H1 (cell line): ENCODE results near the gene DHCR24. TPM values are rescaled to one million over a fixed set of nuclear protein-coding genes. Genes with fewer than 3 reads are reported as not detected.

Experiments
- CTCF ChIA-PET: fragments of 300-600 bp; sonication (Branson Sonifier 250); formaldehyde crosslinking; loops from one replicate; lab custom pipeline; 2021; ENCODE audit not compliant: partially characterized antibody; lab: Charles Lee
- POLR2A ChIA-PET: fragments of 300-600 bp; sonication (Branson Sonifier 250); formaldehyde crosslinking; loops from one replicate; lab custom pipeline; 2021; ENCODE audit warnings: inconsistent platforms; ENCODE audit not compliant: partially characterized antibody; lab: Charles Lee
- DNase-seq, 2 experiments: peaks; one replicate each; pipeline versions ENCODE4 v3.0.0 to v3.0.0-alpha.2; 2010 to 2022; ENCODE audit warnings: low spot score in 2 of 2, low read depth in 1 of 2, mixed read lengths in 1 of 2
- FAIRE-seq: peaks from 2 replicates; lab custom pipeline; 2011; peaks lifted over from hg19 to GRCh38; lab: Jason Lieb, UNC
- H2AFZ ChIP-seq: 2 replicates; pipeline ENCODE4 v1.8.1; 2012; ENCODE audit warnings: low read length, inconsistent platforms
- H2AK5ac ChIP-seq: 2 replicates; pipeline ENCODE4 v1.6.1; 2013; ENCODE audit warnings: low read depth, low read length
- H2BK120ac ChIP-seq: replicated peaks from 2 replicates; pipeline ENCODE3; 2013; ENCODE audit warnings: low read depth, low read length, inconsistent platforms
- H2BK12ac ChIP-seq: 2 replicates; pipeline ENCODE4 v1.6.1; 2013; ENCODE audit warnings: low read depth, low read length
- H2BK15ac ChIP-seq: 2 replicates; pipeline ENCODE4 v1.6.1; 2013; ENCODE audit warnings: low read length
- H2BK20ac ChIP-seq: 2 replicates; pipeline ENCODE4 v1.6.1; 2013; ENCODE audit warnings: low read length
- H2BK5ac ChIP-seq: 2 replicates; pipeline ENCODE4 v1.6.1; 2013; ENCODE audit warnings: low read depth, low read length
- H3K14ac ChIP-seq: 2 replicates; pipeline ENCODE4 v1.6.1; 2013; ENCODE audit warnings: inconsistent platforms; ENCODE audit not compliant: insufficient read length
- H3K18ac ChIP-seq: 2 replicates; pipeline ENCODE4 v1.6.1; 2013; ENCODE audit warnings: low read length; ENCODE audit errors: extremely low read depth
- H3K23ac ChIP-seq: 2 replicates; pipeline ENCODE4 v1.6.1; 2013; ENCODE audit warnings: inconsistent platforms; ENCODE audit not compliant: insufficient read length
- H3K23me2 ChIP-seq: 2 replicates; pipeline ENCODE4 v1.6.1; 2013; ENCODE audit warnings: low read depth, low read length
- H3K27ac ChIP-seq: 2 replicates; pipeline ENCODE4 v1.6.1; 2011; ENCODE audit warnings: low read depth, low read length, inconsistent platforms
- H3K27me3 ChIP-seq, 4 experiments: replicated peaks in 1 of 4; 1 replicate in 1 of 4; 2 replicates in 3 of 4; pipeline versions ENCODE4 v1.6.1 to v1.8.1; 2011 to 2013; ENCODE audit warnings: low read length in 3 of 4, mild to moderate bottlenecking in 3 of 4, inconsistent platforms in 2 of 4, mixed read lengths in 2 of 4, moderate library complexity in 1 of 4; ENCODE audit not compliant: control insufficient read depth in 3 of 4, insufficient read depth in 3 of 4; ENCODE audit errors: extremely low read depth in 1 of 4
- H3K36me3 ChIP-seq, 4 experiments: 2 replicates each; pipeline versions ENCODE4 v1.6.1 to v1.8.1; 2011 to 2013; ENCODE audit warnings: mild to moderate bottlenecking in 4 of 4, low read length in 3 of 4, moderate library complexity in 2 of 4, control low read depth in 1 of 4, inconsistent platforms in 1 of 4; ENCODE audit not compliant: insufficient read depth in 4 of 4, control insufficient read depth in 2 of 4
- H3K4ac ChIP-seq: replicated peaks from 2 replicates; pipeline ENCODE3; 2013; ENCODE audit warnings: low read length, low read depth, mixed read lengths, inconsistent platforms; ENCODE audit not compliant: insufficient read length
- H3K4me1 ChIP-seq, 4 experiments: replicated peaks in 1 of 4; 1 replicate in 1 of 4; 2 replicates in 3 of 4; pipeline versions ENCODE4 v1.6.1 to v1.8.1; 2011 to 2013; ENCODE audit warnings: low read length in 3 of 4, inconsistent platforms in 2 of 4, mixed read lengths in 1 of 4; ENCODE audit not compliant: insufficient read depth in 4 of 4, control insufficient read depth in 3 of 4
- H3K4me2 ChIP-seq, 2 experiments: 2 replicates each; pipeline versions ENCODE4 v1.6.1 to v1.8.1; 2011 to 2013; ENCODE audit warnings: low read depth in 2 of 2, low read length in 2 of 2, control low read depth in 1 of 2, inconsistent platforms in 1 of 2, mild to moderate bottlenecking in 1 of 2; ENCODE audit not compliant: insufficient read depth in 1 of 2
- H3K4me3 ChIP-seq, 4 experiments: fragments of 200-600, 300-600 bp in 1 of 4; sonication (generic), shearing (Covaris generic), sonication (Bioruptor Twin) in 1 of 4; 2 replicates each; pipeline versions ENCODE4 v1.5.1 to v1.8.1; 2011 to 2016; ENCODE audit warnings: low read length in 4 of 4, low read depth in 3 of 4, control low read depth in 2 of 4, inconsistent platforms in 2 of 4, mild to moderate bottlenecking in 2 of 4, mixed read lengths in 1 of 4, moderate library complexity in 1 of 4; ENCODE audit not compliant: insufficient read depth in 2 of 4; ENCODE audit errors: extremely low read depth in 1 of 4
- H3K56ac ChIP-seq: replicated peaks from 2 replicates; pipeline ENCODE3; 2013; ENCODE audit warnings: low read depth, mild to moderate bottlenecking, mixed read lengths, low read length, inconsistent platforms; ENCODE audit not compliant: insufficient read length
- H3K79me1 ChIP-seq: 2 replicates; pipeline ENCODE4 v1.6.1; 2013; ENCODE audit warnings: low read depth, low read length, control low read depth
- H3K79me2 ChIP-seq, 2 experiments: 2 replicates each; pipeline versions ENCODE4 v1.6.1 to v1.8.1; 2012 to 2013; ENCODE audit warnings: low read length in 2 of 2, mild to moderate bottlenecking in 2 of 2, inconsistent platforms in 1 of 2; ENCODE audit not compliant: insufficient read depth in 2 of 2, control insufficient read depth in 1 of 2
- H3K9ac ChIP-seq, 4 experiments: replicated peaks in 1 of 4; 1 replicate in 1 of 4; 2 replicates in 3 of 4; pipeline versions ENCODE4 v1.6.1 to v1.8.1; 2011 to 2013; ENCODE audit warnings: low read depth in 3 of 4, low read length in 3 of 4, control low read depth in 2 of 4, mild to moderate bottlenecking in 2 of 4, moderate library complexity in 2 of 4, inconsistent platforms in 1 of 4; ENCODE audit errors: extremely low read depth in 1 of 4
- H3K9me3 ChIP-seq, 2 experiments: 2 replicates each; pipeline versions ENCODE4 v1.6.1 to v1.8.1; 2012 to 2013; ENCODE audit warnings: mild to moderate bottlenecking in 2 of 2, moderate library complexity in 2 of 2, control low read depth in 1 of 2, inconsistent platforms in 1 of 2, low read depth in 1 of 2, low read length in 1 of 2, mixed read lengths in 1 of 2; ENCODE audit not compliant: insufficient read depth in 2 of 2
- H4K20me1 ChIP-seq, 2 experiments: replicated peaks in 1 of 2; 2 replicates each; pipeline versions ENCODE3 to v1.8.1; 2011 to 2013; ENCODE audit warnings: inconsistent platforms in 2 of 2, low read length in 2 of 2, mild to moderate bottlenecking in 1 of 2; ENCODE audit not compliant: insufficient read depth in 2 of 2, control insufficient read depth in 1 of 2
- H4K5ac ChIP-seq: 2 replicates; pipeline ENCODE4 v1.6.1; 2013; ENCODE audit warnings: low read length, low read depth, mixed read lengths, inconsistent platforms; ENCODE audit not compliant: insufficient read length
- H4K8ac ChIP-seq: 2 replicates; pipeline ENCODE4 v1.8.0; 2013; ENCODE audit warnings: mild to moderate bottlenecking, moderate library complexity, low read length, inconsistent platforms; ENCODE audit not compliant: insufficient read depth; ENCODE audit errors: extremely low read depth
- H4K91ac ChIP-seq: replicated peaks from 2 replicates; pipeline ENCODE3; 2013; ENCODE audit warnings: low read length, mixed read lengths, inconsistent platforms; ENCODE audit not compliant: insufficient read length
- EGR1 ChIP-seq: IDR thresholded peaks from 2 replicates; pipeline ENCODE4 v1.6.1; 2011; ENCODE audit warnings: low read depth, low read length, borderline replicate concordance
- GTF2F1 ChIP-seq: IDR thresholded peaks from 2 replicates; pipeline ENCODE4 v1.6.1; 2012; ENCODE audit warnings: low read depth, low read length, improper control_type of control experiment, borderline replicate concordance
- POLR2AphosphoS5 ChIP-seq: IDR thresholded peaks from 2 replicates; pipeline ENCODE4 v1.6.1; 2011; ENCODE audit warnings: low read depth, low read length
- RXRA ChIP-seq: IDR thresholded peaks from 2 replicates; pipeline ENCODE4 v1.6.1; 2011; ENCODE audit warnings: low read depth, mild to moderate bottlenecking, low read length, moderate library complexity; ENCODE audit not compliant: insufficient read depth
- SIX5 ChIP-seq: IDR thresholded peaks from 2 replicates; pipeline ENCODE4 v1.6.1; 2011; ENCODE audit warnings: mild to moderate bottlenecking, low read depth, low read length
- TEAD4 ChIP-seq: IDR thresholded peaks from 2 replicates; pipeline ENCODE4 v1.6.1; 2012; ENCODE audit warnings: low read depth, low read length, inconsistent platforms, mixed read lengths
- WGBS, 2 experiments: shearing (Covaris generic) in 1 of 2; methylation state at CpG; one replicate each; pipeline versions ENCODE4 v1.1.6 to v1.1.7; 2013 to 2015; ENCODE audit warnings: low lambda C conversion rate in 2 of 2, mixed read lengths in 2 of 2, inconsistent platforms in 1 of 2, low coverage in 1 of 2, missing lambda C conversion rate in 1 of 2; ENCODE audit not compliant: insufficient replicate concordance in 2 of 2, insufficient coverage in 1 of 2, insufficient read length in 1 of 2; ENCODE audit errors: extremely low coverage in 1 of 2, missing lambda C conversion rate in 1 of 2; 5-methylcytosine and 5-hydroxymethylcytosine counted together
- polyA plus RNA-seq, 7 experiments: library from polyadenylated mRNA; depleted of rRNA in 3 of 7; stranded (reverse) in 5 of 7; unstranded in 2 of 7; fragments of >200 nt in 5 of 7; fragments of 200-250 nt in 2 of 7; gene quantifications; 1 replicate in 5 of 7; 2 replicates in 1 of 7; 4 replicates in 1 of 7; pipeline versions ENCODE4 v1.2.1 to v1.2.3, GENCODE V29; 2011 to 2013; ENCODE audit warnings: missing spikeins in 2 of 7, mixed read lengths in 2 of 7
- total RNA-seq: library from RNA; stranded (reverse); fragmentation: NEBNext Ultra II Directional; extraction: Animal tissue kit (Norgen Biotek cat#: 25700); gene quantifications from 2 replicates; pipeline ENCODE4 v1.2.1, GENCODE V29; 2021
- TF ChIP-seq, protein P1 (sequence below): IDR thresholded peaks from 2 replicates; pipeline ENCODE4 v1.6.1; 2012; ENCODE audit warnings: low read length, inconsistent platforms

The DHCR24 gene
- total and polyA plus RNA-seq, 2 of the 8 experiments (the other 6 are each of a cell fraction or from before 2014, with no cell fraction given) = 370 to 419 TPM

DNA sequence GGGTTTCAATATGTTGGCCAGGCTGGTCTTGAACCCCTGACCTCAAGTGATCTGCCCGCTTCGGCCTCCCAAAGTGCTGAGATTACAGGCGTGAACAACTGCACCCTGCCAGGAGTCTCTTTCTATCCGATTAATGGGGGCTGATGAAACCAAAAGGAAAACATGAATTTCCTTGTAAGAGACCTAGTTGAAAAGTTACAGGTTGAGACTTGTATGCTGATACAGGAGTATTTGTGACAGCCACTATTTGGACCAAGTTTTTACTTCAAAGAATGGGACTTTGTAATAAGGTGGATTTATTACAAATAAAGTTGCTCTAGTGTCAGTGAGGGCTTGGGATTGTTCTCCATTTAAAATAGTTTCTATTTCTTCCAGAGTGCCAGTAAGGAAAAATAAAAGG, 49.8 kb upstream of the DHCR24 start:
- no peak overlapping the region for H3K56ac ChIP-seq
- POLR2A ChIA-PET = no interaction called here
- CTCF ChIA-PET = interaction anchor here (0.9 kb wide), 1 partner anchor 82 kb away, joined by 4 read pairs; no protein-coding TSS in a partner anchor
- no peak overlapping the region for H3K14ac ChIP-seq
- no peak overlapping the region for H3K18ac ChIP-seq
- H3K23ac ChIP-seq = no peak overlapping the region
- H3K79me1 ChIP-seq = no peaks in the 10 kb centered on the region
- H3K9me3 ChIP-seq = peaks cover 4 to 8% of the 10 kb centered on the region in 2 experiments; a peak in 3 of 4 replicates
- H2BK120ac ChIP-seq = no peak overlapping the region
- no peak overlapping the region for H4K8ac ChIP-seq
- WGBS, 2 experiments = 96% methylated on average over 4 of the region's 4 CpGs; no CpG with 5 or more reads in 1 of the 2 experiments
- no peak overlapping the region for H3K4me2 ChIP-seq
- DNase-seq (no peak), FAIRE-seq (no peak)
- no peak overlapping the region for H3K27ac ChIP-seq
- H2BK5ac ChIP-seq = no peak overlapping the region
- no peak overlapping the region for H3K9ac ChIP-seq
- no peak overlapping the region for H4K5ac ChIP-seq
- no peak overlapping the region for H2AK5ac ChIP-seq
- no peak overlapping the region for H3K4me3 ChIP-seq
- no peaks in the 10 kb centered on the region for H3K79me2 ChIP-seq
- peaks cover 0 to 4% (median 2%) of the 10 kb centered on the region in 4 experiments; a peak in 3 of 7 replicates for H3K4me1 ChIP-seq
- no peak for TF ChIP-seq EGR1
- TF ChIP-seq, protein P1, sequence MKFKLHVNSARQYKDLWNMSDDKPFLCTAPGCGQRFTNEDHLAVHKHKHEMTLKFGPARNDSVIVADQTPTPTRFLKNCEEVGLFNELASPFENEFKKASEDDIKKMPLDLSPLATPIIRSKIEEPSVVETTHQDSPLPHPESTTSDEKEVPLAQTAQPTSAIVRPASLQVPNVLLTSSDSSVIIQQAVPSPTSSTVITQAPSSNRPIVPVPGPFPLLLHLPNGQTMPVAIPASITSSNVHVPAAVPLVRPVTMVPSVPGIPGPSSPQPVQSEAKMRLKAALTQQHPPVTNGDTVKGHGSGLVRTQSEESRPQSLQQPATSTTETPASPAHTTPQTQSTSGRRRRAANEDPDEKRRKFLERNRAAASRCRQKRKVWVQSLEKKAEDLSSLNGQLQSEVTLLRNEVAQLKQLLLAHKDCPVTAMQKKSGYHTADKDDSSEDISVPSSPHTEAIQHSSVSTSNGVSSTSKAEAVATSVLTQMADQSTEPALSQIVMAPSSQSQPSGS = no peak
- no peak for TF ChIP-seq RXRA
- TF ChIP-seq GTF2F1 = no peak
- no peak for TF ChIP-seq TEAD4
- TF ChIP-seq SIX5 = no peak
- no peak for TF ChIP-seq POLR2AphosphoS5
- no peak overlapping the region for H2BK12ac ChIP-seq
- H3K27me3 ChIP-seq = no peaks in the 10 kb centered on the region
- H4K91ac ChIP-seq = no peak overlapping the region
- H3K36me3 ChIP-seq = no peaks in the 10 kb centered on the region
- no peak overlapping the region for H2AFZ ChIP-seq
- H3K4ac ChIP-seq = no peak overlapping the region
- no peaks in the 10 kb centered on the region for H4K20me1 ChIP-seq
- no peak overlapping the region for H2BK20ac ChIP-seq
- no peak overlapping the region for H2BK15ac ChIP-seq
- H3K23me2 ChIP-seq = no peaks in the 10 kb centered on the region
